CD4-positive, alpha-beta T cell (primary cell): ENCODE results near the gene CRIM1. TPM values are rescaled to one million over a fixed set of nuclear protein-coding genes. Genes with fewer than 3 reads are reported as not detected.

Experiments used
- ATAC-seq: fragments of 200-7000 bp; cut with Tn5 transposase; one replicate; pipeline ENCODE4 v1.10.0; 2022; ENCODE audit warnings: mild to moderate bottlenecking; ENCODE audit not compliant: poor library complexity
- CTCF ChIA-PET: fragments of 350-600 bp; sonication (Branson Sonifier 250); formaldehyde crosslinking; loops from one replicate; lab custom pipeline; 2021; ENCODE audit warnings: antibody characterized with exemption, inconsistent platforms; lab: Charles Lee
- POLR2A ChIA-PET: fragments of 350-600 bp; sonication (Branson Sonifier 250); formaldehyde crosslinking; loops from one replicate; lab custom pipeline; 2021; ENCODE audit warnings: antibody characterized with exemption, inconsistent platforms; lab: Charles Lee
- DNase-seq, 14 experiments: peaks; one replicate each; pipeline ENCODE4 v3.0.0-alpha.2; 2013 to 2020; ENCODE audit warnings: mixed read lengths in 2 of 14
- H3K27ac ChIP-seq, 2 donors: one replicate each; pipeline versions ENCODE4 v1.5.1 to v1.7.0; 2013; ENCODE audit warnings: low read length in 2 of 2, low read depth in 1 of 2, mild to moderate bottlenecking in 1 of 2
- H3K27me3 ChIP-seq, 2 experiments: 1 replicate in 1 of 2; 2 replicates in 1 of 2; pipeline versions ENCODE4 v1.6.1 to v1.7.0; 2013; ENCODE audit warnings: low read length in 2 of 2, control low read depth in 1 of 2, mild to moderate bottlenecking in 1 of 2, moderate library complexity in 1 of 2; ENCODE audit not compliant: insufficient read depth in 2 of 2, control insufficient read depth in 1 of 2
- H3K36me3 ChIP-seq: one replicate; pipeline ENCODE4 v1.6.1; 2013; ENCODE audit warnings: low read length, control low read depth; ENCODE audit not compliant: insufficient read depth
- H3K4me1 ChIP-seq: one replicate; pipeline ENCODE4 v1.6.1; 2013; ENCODE audit warnings: low read length, control low read depth; ENCODE audit not compliant: insufficient read depth
- H3K4me3 ChIP-seq: one replicate; pipeline ENCODE4 v1.5.1; 2013; ENCODE audit warnings: mild to moderate bottlenecking, low read length, moderate library complexity
- H3K9me3 ChIP-seq, 2 experiments: 1 replicate in 1 of 2; 2 replicates in 1 of 2; pipeline versions ENCODE4 v1.6.1 to v1.7.0; 2013; ENCODE audit warnings: low read length in 2 of 2, mild to moderate bottlenecking in 2 of 2, control low read depth in 1 of 2, moderate library complexity in 1 of 2; ENCODE audit not compliant: control insufficient read depth in 1 of 2, insufficient read depth in 1 of 2
- H3K27ac Mint-ChIP-seq: one replicate; pipeline ENCODE4 v1.8.0; 2020; ENCODE audit warnings: mixed read lengths
- H3K27me3 Mint-ChIP-seq: one replicate; pipeline ENCODE4 v1.8.0; 2021; ENCODE audit warnings: mixed read lengths
- H3K36me3 Mint-ChIP-seq: one replicate; pipeline ENCODE4 v1.8.0; 2021; ENCODE audit warnings: low read depth, mixed read lengths
- H3K4me1 Mint-ChIP-seq: one replicate; pipeline ENCODE4 v1.8.0; 2021; ENCODE audit warnings: low read depth, mixed read lengths
- H3K4me3 Mint-ChIP-seq: one replicate; pipeline ENCODE4 v1.8.0; 2020; ENCODE audit warnings: mild to moderate bottlenecking, mixed read lengths
- H3K9me3 Mint-ChIP-seq: one replicate; pipeline ENCODE4 v1.8.0; 2020; ENCODE audit warnings: mixed read lengths
- intact Hi-C, 2 experiments: fragments of 100-400 bp; cut with DNase I in 1 of 2; cut with micrococcal nuclease in 1 of 2; formaldehyde crosslinking; loops; one replicate each; pipeline versions ENCODE4 v1.15.1 to v1.9.0; 2023 to 2025; cut with DNase I, micrococcal nuclease
- total RNA-seq, 174 experiments: library from RNA in 2 of 174; stranded (reverse) in 2 of 174; gene quantifications; one replicate each; pipeline ENCODE4 v1.2.3 and lab custom pipeline; 2021 to 2026
- TF ChIP-seq, protein P1 (sequence below): fragments of 200-600 bp; IDR thresholded peaks from one replicate; pipeline ENCODE4 v1.8.0; 2022; ENCODE audit warnings: antibody characterized with exemption, mild to moderate bottlenecking

Gene CRIM1
- total RNA-seq, 2 experiments from 2014 or later = 1.1 to 1.7 TPM

DNA sequence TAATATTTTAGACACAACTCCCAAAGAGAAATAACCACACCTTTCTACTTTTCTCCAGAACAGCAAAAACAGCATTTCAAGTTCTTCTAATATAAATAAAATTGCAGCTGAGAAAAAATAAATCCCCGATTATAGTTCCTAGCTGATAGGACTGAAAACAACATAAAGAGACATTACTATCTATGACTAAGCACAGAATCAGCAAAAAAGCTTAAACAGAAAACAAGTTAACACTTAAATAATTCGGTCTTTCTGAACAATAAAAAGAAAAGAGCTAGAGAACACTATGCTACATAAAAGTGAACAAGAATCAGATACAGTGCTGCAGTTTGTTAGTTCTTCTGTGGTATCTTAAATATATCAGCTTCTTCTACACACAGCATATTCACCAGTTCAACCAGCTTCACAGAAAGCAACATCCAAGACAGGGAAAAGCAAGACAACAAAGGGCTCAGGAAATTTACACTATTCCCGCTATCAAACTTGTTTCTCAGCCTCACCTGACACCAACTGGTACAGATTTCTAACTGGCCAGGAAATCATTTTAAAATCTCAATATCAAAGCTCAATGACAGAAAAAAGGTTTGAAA lies 213.8 kb downstream of the CRIM1 start:
- H3K9me3 Mint-ChIP-seq = no peaks in the 10 kb centered on the region
- POLR2A ChIA-PET = no interaction called here

DNA sequence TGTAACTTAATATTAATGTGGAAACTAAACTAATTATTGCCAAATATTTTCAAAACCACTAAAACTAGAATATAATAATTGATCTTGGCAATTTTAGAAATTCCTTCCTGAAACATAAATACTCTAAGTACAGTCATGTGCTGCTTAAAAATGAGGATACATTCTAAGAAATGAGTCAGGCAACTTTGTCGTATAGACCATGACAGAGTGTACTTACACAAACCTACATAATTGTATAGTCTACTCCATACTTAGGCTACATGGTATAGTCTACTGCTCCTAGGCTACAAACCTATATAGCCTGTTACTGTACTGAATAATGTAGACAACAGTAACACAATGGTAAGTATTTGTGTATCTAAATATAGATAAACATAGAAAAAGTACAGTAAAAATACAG lies 214.8 kb downstream of the CRIM1 start:
- ChIA-PET POLR2A (no interaction called here), CTCF (no interaction called here)
- Histone ChIP-seq H3K36me3 (peaks cover 16% of the 10 kb centered on the region), H3K9me3 (no peaks in the 10 kb centered on the region), H3K27ac (no peak overlapping the region), H3K4me1 (no peaks in the 10 kb centered on the region), H3K27me3 (no peaks in the 10 kb centered on the region), H3K4me3 (no peak overlapping the region)
- DNase-seq (no peak), ATAC-seq (no peak)
- Mint-ChIP-seq H3K9me3 (no peaks in the 10 kb centered on the region), H3K36me3 (peaks cover 85% of the 10 kb centered on the region), H3K27me3 (no peaks in the 10 kb centered on the region), H3K4me3 (no peak overlapping the region), H3K27ac (no peak overlapping the region), H3K4me1 (no peaks in the 10 kb centered on the region)
- intact Hi-C loops = no loop called here
- TF ChIP-seq, protein P1, sequence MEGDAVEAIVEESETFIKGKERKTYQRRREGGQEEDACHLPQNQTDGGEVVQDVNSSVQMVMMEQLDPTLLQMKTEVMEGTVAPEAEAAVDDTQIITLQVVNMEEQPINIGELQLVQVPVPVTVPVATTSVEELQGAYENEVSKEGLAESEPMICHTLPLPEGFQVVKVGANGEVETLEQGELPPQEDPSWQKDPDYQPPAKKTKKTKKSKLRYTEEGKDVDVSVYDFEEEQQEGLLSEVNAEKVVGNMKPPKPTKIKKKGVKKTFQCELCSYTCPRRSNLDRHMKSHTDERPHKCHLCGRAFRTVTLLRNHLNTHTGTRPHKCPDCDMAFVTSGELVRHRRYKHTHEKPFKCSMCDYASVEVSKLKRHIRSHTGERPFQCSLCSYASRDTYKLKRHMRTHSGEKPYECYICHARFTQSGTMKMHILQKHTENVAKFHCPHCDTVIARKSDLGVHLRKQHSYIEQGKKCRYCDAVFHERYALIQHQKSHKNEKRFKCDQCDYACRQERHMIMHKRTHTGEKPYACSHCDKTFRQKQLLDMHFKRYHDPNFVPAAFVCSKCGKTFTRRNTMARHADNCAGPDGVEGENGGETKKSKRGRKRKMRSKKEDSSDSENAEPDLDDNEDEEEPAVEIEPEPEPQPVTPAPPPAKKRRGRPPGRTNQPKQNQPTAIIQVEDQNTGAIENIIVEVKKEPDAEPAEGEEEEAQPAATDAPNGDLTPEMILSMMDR = no peak

More for the DNA sequence above, 213.8 kb downstream of the CRIM1 start:
- CTCF ChIA-PET = no interaction called here
- H3K4me3 Mint-ChIP-seq = no peak overlapping the region
- no peaks in the 10 kb centered on the region for H3K4me1 Mint-ChIP-seq
- no peak for ATAC-seq
- no peaks in the 10 kb centered on the region for H3K27me3 Mint-ChIP-seq
- Histone ChIP-seq H3K9me3 (no peaks in the 10 kb centered on the region), H3K27ac (no peak overlapping the region), H3K4me1 (no peaks in the 10 kb centered on the region), H3K4me3 (no peak overlapping the region), H3K36me3 (peaks cover 13% of the 10 kb centered on the region), H3K27me3 (no peaks in the 10 kb centered on the region)
- TF ChIP-seq, protein P1 = no peak
- H3K36me3 Mint-ChIP-seq = peaks cover 82% of the 10 kb centered on the region
- no peak for DNase-seq
- H3K27ac Mint-ChIP-seq = no peak overlapping the region
- intact Hi-C loops = no loop called here

DNA sequence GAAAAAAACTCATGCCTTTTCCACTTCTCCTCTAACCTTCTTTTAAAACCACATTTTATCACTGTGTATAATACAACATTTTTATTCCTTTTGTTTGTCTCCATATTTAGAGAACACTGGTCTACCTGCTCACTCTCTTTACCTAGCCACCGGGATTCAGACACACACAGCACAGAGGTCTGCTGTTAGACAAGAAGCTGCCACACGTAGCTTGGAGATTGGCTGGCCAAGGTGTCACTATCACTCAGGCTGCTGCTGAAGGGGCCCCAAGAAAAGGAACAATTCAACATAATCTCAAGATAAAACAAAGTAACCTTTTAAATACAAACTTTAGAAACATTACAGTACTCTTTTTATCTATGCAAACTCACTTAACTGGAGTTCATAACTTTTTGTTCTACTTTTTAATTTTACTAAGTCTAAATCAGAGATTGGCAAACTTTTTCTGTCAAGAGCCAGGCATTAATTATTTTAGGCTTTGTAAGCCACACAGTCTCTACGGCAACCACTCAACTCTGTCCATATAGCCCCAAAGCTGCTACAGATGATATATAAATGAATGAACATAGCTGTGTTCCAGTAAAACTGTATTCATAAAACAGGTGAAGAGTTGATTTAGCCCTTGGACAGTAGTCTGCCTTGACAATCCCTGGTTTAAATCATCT lies 216.6 kb downstream of the CRIM1 start:
- Histone ChIP-seq H3K9me3 (no peaks in the 10 kb centered on the region), H3K36me3 (peaks cover 15% of the 10 kb centered on the region), H3K4me1 (no peaks in the 10 kb centered on the region), H3K4me3 (no peak overlapping the region), H3K27me3 (no peaks in the 10 kb centered on the region), H3K27ac (no peak overlapping the region)
- TF ChIP-seq, protein P1 = no peak
- ChIA-PET POLR2A (interaction anchor here (0.5 kb wide), 1 partner anchor 110 kb away, joined by 3 read pairs; no protein-coding TSS in a partner anchor), CTCF (no interaction called here)
- H3K36me3 Mint-ChIP-seq = peaks cover 83% of the 10 kb centered on the region
- H3K4me1 Mint-ChIP-seq = no peaks in the 10 kb centered on the region
- intact Hi-C loops = no loop called here
- H3K27me3 Mint-ChIP-seq = no peaks in the 10 kb centered on the region
- no peak overlapping the region for H3K27ac Mint-ChIP-seq
- no peak for DNase-seq
- no peaks in the 10 kb centered on the region for H3K9me3 Mint-ChIP-seq
- H3K4me3 Mint-ChIP-seq = no peak overlapping the region
- no peak for ATAC-seq
